Measurements from ENCODE around the gene ATG4B.

Gene ATG4B

GRCh38 chr2:241666627-241667400 is 29.3 kb downstream of the ATG4B start:
- no peak overlapping the region for H3K9ac ChIP-seq
- no peak overlapping the region for H3K4me3 ChIP-seq (ENCODE audit: low read depth, low read length)
- H3K27me3 ChIP-seq (ENCODE audit: control insufficient read depth, insufficient read depth, low read length): no peaks in the 10 kb centered on the region
- TF ChIP-seq, protein P1, sequence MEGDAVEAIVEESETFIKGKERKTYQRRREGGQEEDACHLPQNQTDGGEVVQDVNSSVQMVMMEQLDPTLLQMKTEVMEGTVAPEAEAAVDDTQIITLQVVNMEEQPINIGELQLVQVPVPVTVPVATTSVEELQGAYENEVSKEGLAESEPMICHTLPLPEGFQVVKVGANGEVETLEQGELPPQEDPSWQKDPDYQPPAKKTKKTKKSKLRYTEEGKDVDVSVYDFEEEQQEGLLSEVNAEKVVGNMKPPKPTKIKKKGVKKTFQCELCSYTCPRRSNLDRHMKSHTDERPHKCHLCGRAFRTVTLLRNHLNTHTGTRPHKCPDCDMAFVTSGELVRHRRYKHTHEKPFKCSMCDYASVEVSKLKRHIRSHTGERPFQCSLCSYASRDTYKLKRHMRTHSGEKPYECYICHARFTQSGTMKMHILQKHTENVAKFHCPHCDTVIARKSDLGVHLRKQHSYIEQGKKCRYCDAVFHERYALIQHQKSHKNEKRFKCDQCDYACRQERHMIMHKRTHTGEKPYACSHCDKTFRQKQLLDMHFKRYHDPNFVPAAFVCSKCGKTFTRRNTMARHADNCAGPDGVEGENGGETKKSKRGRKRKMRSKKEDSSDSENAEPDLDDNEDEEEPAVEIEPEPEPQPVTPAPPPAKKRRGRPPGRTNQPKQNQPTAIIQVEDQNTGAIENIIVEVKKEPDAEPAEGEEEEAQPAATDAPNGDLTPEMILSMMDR (IDR thresholded peaks at IDR 0.05): no peak
- H2AFZ ChIP-seq: no peak overlapping the region
- no peaks in the 10 kb centered on the region for H3K4me1 ChIP-seq
- H3K36me3 ChIP-seq (ENCODE audit: control insufficient read depth, insufficient read depth, low read length): no peaks in the 10 kb centered on the region
- H3K4me2 ChIP-seq (ENCODE audit: low read length): no peak overlapping the region
- no peak overlapping the region for H3K27ac ChIP-seq
- no peaks in the 10 kb centered on the region for H3K79me2 ChIP-seq
- H3K9me3 ChIP-seq (ENCODE audit: control insufficient read depth, low read length): no peaks in the 10 kb centered on the region

GRCh38 chr2:241668354-241668753 is 30.9 kb downstream of the ATG4B start:
- no peaks in the 10 kb centered on the region for H3K4me1 ChIP-seq
- no peak overlapping the region for H3K4me2 ChIP-seq (ENCODE audit: low read length)
- H3K79me2 ChIP-seq: no peaks in the 10 kb centered on the region
- no peak overlapping the region for H3K27ac ChIP-seq
- no peak overlapping the region for H3K9ac ChIP-seq
- no peak overlapping the region for H3K4me3 ChIP-seq (ENCODE audit: low read depth, low read length)
- H2AFZ ChIP-seq: no peak overlapping the region
- H3K36me3 ChIP-seq (ENCODE audit: control insufficient read depth, insufficient read depth, low read length): no peaks in the 10 kb centered on the region
- TF ChIP-seq, protein P1 (IDR thresholded peaks at IDR 0.05): no peak
- no peaks in the 10 kb centered on the region for H3K9me3 ChIP-seq (ENCODE audit: control insufficient read depth, low read length)
- no peaks in the 10 kb centered on the region for H3K27me3 ChIP-seq (ENCODE audit: control insufficient read depth, insufficient read depth, low read length)

DNA sequence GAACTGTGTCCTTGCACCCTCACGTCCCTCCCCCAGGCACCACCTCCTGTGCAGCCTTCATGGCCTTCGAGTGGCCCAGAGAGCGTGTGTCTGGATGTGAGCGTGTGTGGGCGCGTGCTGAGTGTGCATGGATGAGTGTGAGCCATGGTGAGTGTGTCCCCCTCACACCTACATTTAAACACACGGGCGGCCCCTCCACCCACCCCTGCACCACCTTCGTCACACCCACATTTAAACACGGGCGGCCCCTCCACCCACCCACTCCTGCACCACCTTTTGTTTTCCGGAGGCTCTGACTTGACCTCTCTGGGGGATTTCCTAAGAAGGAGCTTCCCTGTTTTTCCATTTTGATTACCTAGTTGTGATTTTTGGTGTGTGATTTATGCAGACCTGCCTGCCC is 31.3 kb downstream of the ATG4B start:
- Histone ChIP-seq H3K4me1 (no peaks in the 10 kb centered on the region), H3K36me3 (ENCODE audit: control insufficient read depth, insufficient read depth, low read length) (no peaks in the 10 kb centered on the region), H3K9ac (no peak overlapping the region), H3K4me3 (ENCODE audit: low read depth, low read length) (no peak overlapping the region), H3K79me2 (no peaks in the 10 kb centered on the region), H3K9me3 (ENCODE audit: control insufficient read depth, low read length) (no peaks in the 10 kb centered on the region), H3K27ac (no peak overlapping the region), H2AFZ (no peak overlapping the region), H3K27me3 (ENCODE audit: control insufficient read depth, insufficient read depth, low read length) (no peaks in the 10 kb centered on the region), H3K4me2 (ENCODE audit: low read length) (no peak overlapping the region)
- TF ChIP-seq, protein P1 (IDR thresholded peaks at IDR 0.05): no peak

DNA sequence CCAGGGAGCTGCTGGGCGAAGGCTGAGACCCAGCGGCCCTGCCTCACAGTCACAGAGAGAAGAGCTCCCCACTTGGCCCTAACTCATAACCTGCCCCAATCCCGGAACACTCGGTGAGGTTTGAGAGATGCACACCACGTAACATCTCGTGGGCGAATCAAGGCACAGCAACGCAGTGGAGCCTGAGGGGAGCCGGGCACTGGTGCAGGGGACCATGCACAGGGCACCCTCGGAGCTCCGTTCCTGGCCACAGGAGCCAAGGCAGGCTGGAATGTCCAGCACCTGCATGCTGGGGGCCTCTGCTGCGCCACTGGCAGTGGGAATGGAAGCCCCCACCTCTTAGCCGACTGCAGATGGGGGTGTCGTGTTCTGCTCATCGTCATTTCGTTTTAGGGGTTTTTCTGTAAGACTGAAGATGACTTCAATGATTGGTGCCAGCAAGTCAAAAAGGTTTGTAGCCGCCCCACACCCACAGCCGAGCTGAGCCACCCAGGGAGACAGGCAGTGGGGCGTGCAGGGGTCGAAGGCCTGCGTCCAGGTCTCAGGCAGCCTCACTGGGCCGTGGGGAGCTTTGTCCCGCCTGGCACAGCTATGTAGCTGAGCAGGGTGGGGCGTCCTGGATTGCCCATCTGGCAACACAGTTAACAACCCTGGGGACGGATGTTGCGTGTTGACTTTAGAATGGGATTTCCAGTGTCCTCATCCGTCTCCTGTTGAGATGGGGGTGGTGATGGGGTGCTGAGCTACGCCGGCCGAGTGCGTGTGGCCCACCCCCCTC is 33.0 kb downstream of the ATG4B start:
- H3K9ac ChIP-seq: no peak overlapping the region
- no peaks in the 10 kb centered on the region for H3K9me3 ChIP-seq (ENCODE audit: control insufficient read depth, low read length)
- no peak overlapping the region for H3K4me2 ChIP-seq (ENCODE audit: low read length)
- TF ChIP-seq, protein P1 (IDR thresholded peaks at IDR 0.05): no peak
- H2AFZ ChIP-seq: no peak overlapping the region
- no peaks in the 10 kb centered on the region for H3K4me1 ChIP-seq
- H3K4me3 ChIP-seq (ENCODE audit: low read depth, low read length): no peak overlapping the region
- no peaks in the 10 kb centered on the region for H3K79me2 ChIP-seq
- no peaks in the 10 kb centered on the region for H3K36me3 ChIP-seq (ENCODE audit: control insufficient read depth, insufficient read depth, low read length)
- no peaks in the 10 kb centered on the region for H3K27me3 ChIP-seq (ENCODE audit: control insufficient read depth, insufficient read depth, low read length)
- no peak overlapping the region for H3K27ac ChIP-seq

All from parathyroid adenoma (tissue), 2 donors.